H1 (cell line): ENCODE measurements around the gene POPDC2. TPM values are rescaled to one million over a fixed set of nuclear protein-coding genes. Genes with fewer than 3 reads are reported as not detected.

Experiments
- CTBP2 ChIP-seq: IDR thresholded peaks from 2 replicates; pipeline ENCODE4 v1.7.0; 2011; ENCODE audit warnings: borderline replicate concordance, mild to moderate bottlenecking, moderate library complexity, mixed read lengths, low read length; ENCODE audit not compliant: insufficient read depth, insufficient read length
- TAF7 ChIP-seq: optimal IDR thresholded peaks from 2 replicates; pipeline ENCODE3; 2011; ENCODE audit warnings: low read depth, mild to moderate bottlenecking, inconsistent platforms, low read length, moderate library complexity, borderline replicate concordance
- polyA plus RNA-seq, 7 experiments: library from polyadenylated mRNA; depleted of rRNA in 3 of 7; stranded (reverse) in 5 of 7; unstranded in 2 of 7; fragments of >200 nt in 5 of 7; fragments of 200-250 nt in 2 of 7; gene quantifications; 1 replicate in 5 of 7; 2 replicates in 1 of 7; 4 replicates in 1 of 7; pipeline versions ENCODE4 v1.2.1 to v1.2.3, GENCODE V29; 2011 to 2013; ENCODE audit warnings: missing spikeins in 2 of 7, mixed read lengths in 2 of 7
- total RNA-seq: library from RNA; stranded (reverse); fragmentation: NEBNext Ultra II Directional; extraction: Animal tissue kit (Norgen Biotek cat#: 25700); gene quantifications from 2 replicates; pipeline ENCODE4 v1.2.1, GENCODE V29; 2021
- TF ChIP-seq, protein P1 (sequence below), 3 experiments: IDR thresholded peaks; 1 replicate in 2 of 3; 2 replicates in 1 of 3; pipeline versions ENCODE4 v1.5.1 to v1.6.1; 2011; ENCODE audit warnings: low read length in 3 of 3, mild to moderate bottlenecking in 3 of 3, inconsistent platforms in 2 of 3, low read depth in 1 of 3, moderate library complexity in 1 of 3; ENCODE audit not compliant: insufficient read depth in 1 of 3; ENCODE audit errors: control extremely low read depth in 1 of 3
- TF ChIP-seq, protein P2 (sequence below): IDR thresholded peaks from 2 replicates; pipeline ENCODE4 v1.6.1; 2012; ENCODE audit warnings: low read length, inconsistent platforms

Gene POPDC2
- total and polyA plus RNA-seq, 2 of the 8 experiments (the other 6 are each of a cell fraction or from before 2014, with no cell fraction given), result 0.65 to 1.1 TPM

DNA sequence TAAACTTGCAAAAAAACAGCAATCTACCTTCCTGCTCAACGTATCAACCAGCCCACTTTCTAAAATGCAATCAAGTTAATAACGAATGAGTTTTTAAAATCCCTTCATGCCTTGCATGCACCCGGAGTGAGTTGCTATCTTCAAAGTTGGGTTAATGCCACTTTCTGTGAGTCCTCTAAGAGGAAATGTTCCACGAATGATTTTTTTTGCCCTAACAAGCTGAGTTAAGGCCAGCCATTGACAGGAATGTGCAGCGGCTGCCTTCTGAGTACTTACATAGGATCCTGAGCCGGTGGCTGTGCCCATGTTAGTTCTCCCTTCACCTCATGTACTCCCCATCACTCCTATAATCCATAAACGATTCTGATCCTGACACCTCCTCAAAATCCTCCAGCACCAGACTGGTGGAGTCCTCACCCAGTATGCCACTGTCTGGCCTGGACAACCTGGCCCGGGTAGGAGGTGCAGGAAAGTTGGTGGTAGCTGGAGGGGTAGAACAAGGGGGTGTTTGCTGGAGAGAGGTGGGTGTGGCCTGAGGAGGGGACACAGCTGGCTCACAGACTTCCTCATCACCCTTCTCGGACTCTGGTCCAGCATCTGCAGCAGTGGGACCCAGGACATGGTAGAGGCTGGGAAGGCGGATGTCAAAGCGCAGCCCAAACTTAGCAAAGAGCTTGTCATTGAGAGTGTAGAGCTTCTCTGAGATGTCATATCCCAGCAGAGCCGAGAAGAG is 12.4 kb downstream of the POPDC2 start (continued):
- TF ChIP-seq, protein P1, sequence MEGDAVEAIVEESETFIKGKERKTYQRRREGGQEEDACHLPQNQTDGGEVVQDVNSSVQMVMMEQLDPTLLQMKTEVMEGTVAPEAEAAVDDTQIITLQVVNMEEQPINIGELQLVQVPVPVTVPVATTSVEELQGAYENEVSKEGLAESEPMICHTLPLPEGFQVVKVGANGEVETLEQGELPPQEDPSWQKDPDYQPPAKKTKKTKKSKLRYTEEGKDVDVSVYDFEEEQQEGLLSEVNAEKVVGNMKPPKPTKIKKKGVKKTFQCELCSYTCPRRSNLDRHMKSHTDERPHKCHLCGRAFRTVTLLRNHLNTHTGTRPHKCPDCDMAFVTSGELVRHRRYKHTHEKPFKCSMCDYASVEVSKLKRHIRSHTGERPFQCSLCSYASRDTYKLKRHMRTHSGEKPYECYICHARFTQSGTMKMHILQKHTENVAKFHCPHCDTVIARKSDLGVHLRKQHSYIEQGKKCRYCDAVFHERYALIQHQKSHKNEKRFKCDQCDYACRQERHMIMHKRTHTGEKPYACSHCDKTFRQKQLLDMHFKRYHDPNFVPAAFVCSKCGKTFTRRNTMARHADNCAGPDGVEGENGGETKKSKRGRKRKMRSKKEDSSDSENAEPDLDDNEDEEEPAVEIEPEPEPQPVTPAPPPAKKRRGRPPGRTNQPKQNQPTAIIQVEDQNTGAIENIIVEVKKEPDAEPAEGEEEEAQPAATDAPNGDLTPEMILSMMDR (IDR thresholded peaks at IDR 0.05; ENCODE audit: control extremely low read depth in 1 of 3, insufficient read depth in 1 of 3, low read depth in 1 of 3, low read length in 3 of 3), result no peak
- TF ChIP-seq, protein P2, sequence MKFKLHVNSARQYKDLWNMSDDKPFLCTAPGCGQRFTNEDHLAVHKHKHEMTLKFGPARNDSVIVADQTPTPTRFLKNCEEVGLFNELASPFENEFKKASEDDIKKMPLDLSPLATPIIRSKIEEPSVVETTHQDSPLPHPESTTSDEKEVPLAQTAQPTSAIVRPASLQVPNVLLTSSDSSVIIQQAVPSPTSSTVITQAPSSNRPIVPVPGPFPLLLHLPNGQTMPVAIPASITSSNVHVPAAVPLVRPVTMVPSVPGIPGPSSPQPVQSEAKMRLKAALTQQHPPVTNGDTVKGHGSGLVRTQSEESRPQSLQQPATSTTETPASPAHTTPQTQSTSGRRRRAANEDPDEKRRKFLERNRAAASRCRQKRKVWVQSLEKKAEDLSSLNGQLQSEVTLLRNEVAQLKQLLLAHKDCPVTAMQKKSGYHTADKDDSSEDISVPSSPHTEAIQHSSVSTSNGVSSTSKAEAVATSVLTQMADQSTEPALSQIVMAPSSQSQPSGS, result no peak
- TF ChIP-seq CTBP2 (no peak), TAF7 (no peak)
